K562 (cell line): ENCODE results near the gene PON3. TPM values are rescaled to one million over a fixed set of nuclear protein-coding genes. Genes with fewer than 3 reads are reported as not detected.

Experiments used
- CCAR2 ChIP-seq: fragments of 200-400 bp; formaldehyde crosslinking; IDR thresholded peaks from 2 replicates; pipeline ENCODE4 v1.6.1; 2017; ENCODE audit warnings: mild to moderate bottlenecking, low read depth, low read length
- HEY1 ChIP-seq: fragments of 250-450 bp; sonication (Bioruptor Pico); IDR thresholded peaks from 2 replicates; pipeline ENCODE4 v1.5.0; 2020; ENCODE audit warnings: mild to moderate bottlenecking, moderate library complexity, borderline replicate concordance
- NCOR1 ChIP-seq: fragments of 450-650 bp; IDR thresholded peaks from 2 replicates; pipeline ENCODE4 v1.6.1; 2016; ENCODE audit warnings: mild to moderate bottlenecking, moderate library complexity
- SMARCA5 ChIP-seq: fragments of 450-650 bp; IDR thresholded peaks from 2 replicates; pipeline ENCODE4 v1.6.1; 2016
- ZNF583 ChIP-seq: fragments of 250-450 bp; sonication (Bioruptor Pico); IDR thresholded peaks from 2 replicates; pipeline ENCODE4 v1.4.0; 2020
- ZNF785 ChIP-seq: fragments of 250-450 bp; sonication (Bioruptor Pico); IDR thresholded peaks from 2 replicates; pipeline ENCODE4 v1.4.0; 2020; ENCODE audit warnings: mild to moderate bottlenecking
- polyA plus RNA-seq, 8 experiments: library from polyadenylated mRNA; depleted of rRNA in 4 of 8; stranded (reverse) in 5 of 8; unstranded in 3 of 8; fragments of >200 nt; fragmentation: Nextera tagmentation in 2 of 8; fragmentation: Illumina TruSeq in 1 of 8; extraction: Ambion mirVana in 2 of 8; extraction: Trizol in 1 of 8; gene quantifications; 2 replicates each; pipeline versions ENCODE4 v1.2.1 to v1.2.3, GENCODE V29; 2011 to 2014; ENCODE audit warnings: inconsistent platforms in 1 of 8, missing spikeins in 1 of 8
- total RNA-seq, 7 experiments: library from RNA; depleted of rRNA in 6 of 7; stranded (reverse); fragments of >200 nt in 6 of 7; fragmentation: Illumina TruSeq in 2 of 7; extraction: Trizol in 2 of 7; gene quantifications; 2 replicates each; pipeline versions ENCODE4 v1.2.1 to v1.2.3, GENCODE V29; 2011 to 2021; ENCODE audit warnings: low replicate concordance in 1 of 7
- TF ChIP-seq, protein P1 (sequence below): fragments of 450-650 bp; IDR thresholded peaks from 2 replicates; pipeline ENCODE4 v1.6.1; 2016; ENCODE audit warnings: mild to moderate bottlenecking, moderate library complexity
- TF ChIP-seq, protein P2 (sequence below): IDR thresholded peaks from 2 replicates; pipeline ENCODE4 v1.6.1; 2014; ENCODE audit warnings: antibody characterized with exemption
- TF ChIP-seq, protein P3 (sequence below): sonication (generic); formaldehyde crosslinking; IDR thresholded peaks from 2 replicates; pipeline ENCODE4 v1.8.0; 2022; ENCODE audit warnings: mild to moderate bottlenecking, low read depth, missing genetic modification reagents

Gene PON3
- total and polyA plus RNA-seq, 9 of the 15 experiments (the other 6 are each of a cell fraction or from before 2014, with no cell fraction given), result 0.15 to 0.38 (median 0.18) TPM; not detected in 6

DNA sequence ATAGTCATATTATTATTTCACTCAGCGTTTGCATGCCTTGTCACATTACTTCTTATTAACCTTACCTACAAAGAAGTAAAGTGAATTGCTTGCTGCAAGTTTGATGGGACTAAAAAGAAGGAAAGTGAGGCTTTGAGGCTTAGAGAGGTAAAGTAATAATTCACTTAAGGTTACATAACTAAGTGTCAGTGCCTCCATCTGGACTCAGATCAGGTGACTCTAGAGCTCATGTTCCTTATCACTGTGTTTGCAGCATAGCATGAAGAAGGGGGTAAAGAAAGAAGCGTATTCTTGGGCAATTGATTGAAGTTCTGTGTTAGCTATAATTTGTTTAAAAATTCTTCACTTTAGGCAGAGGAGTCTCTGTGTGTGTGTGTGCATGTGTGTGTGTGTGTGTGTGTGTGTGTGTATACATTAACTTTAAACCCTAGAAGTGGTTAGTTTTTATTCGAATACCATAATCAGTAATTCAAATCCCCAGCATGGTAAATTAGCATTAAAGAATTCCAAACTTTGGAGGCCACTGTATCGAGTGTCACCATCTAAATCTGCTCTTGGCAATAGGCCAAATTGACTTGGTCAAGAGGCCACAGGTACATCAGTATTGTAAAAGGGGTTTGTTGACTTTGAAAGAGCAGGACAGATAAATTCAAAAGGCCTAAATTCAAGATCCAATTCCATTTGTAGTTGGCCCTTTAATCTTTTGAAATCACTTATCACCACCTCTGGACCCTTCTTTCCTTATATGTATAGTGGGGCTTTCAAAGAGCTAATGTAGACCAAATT, 2.2 kb upstream of the PON3 start (continued):
- TF ChIP-seq, protein P1, sequence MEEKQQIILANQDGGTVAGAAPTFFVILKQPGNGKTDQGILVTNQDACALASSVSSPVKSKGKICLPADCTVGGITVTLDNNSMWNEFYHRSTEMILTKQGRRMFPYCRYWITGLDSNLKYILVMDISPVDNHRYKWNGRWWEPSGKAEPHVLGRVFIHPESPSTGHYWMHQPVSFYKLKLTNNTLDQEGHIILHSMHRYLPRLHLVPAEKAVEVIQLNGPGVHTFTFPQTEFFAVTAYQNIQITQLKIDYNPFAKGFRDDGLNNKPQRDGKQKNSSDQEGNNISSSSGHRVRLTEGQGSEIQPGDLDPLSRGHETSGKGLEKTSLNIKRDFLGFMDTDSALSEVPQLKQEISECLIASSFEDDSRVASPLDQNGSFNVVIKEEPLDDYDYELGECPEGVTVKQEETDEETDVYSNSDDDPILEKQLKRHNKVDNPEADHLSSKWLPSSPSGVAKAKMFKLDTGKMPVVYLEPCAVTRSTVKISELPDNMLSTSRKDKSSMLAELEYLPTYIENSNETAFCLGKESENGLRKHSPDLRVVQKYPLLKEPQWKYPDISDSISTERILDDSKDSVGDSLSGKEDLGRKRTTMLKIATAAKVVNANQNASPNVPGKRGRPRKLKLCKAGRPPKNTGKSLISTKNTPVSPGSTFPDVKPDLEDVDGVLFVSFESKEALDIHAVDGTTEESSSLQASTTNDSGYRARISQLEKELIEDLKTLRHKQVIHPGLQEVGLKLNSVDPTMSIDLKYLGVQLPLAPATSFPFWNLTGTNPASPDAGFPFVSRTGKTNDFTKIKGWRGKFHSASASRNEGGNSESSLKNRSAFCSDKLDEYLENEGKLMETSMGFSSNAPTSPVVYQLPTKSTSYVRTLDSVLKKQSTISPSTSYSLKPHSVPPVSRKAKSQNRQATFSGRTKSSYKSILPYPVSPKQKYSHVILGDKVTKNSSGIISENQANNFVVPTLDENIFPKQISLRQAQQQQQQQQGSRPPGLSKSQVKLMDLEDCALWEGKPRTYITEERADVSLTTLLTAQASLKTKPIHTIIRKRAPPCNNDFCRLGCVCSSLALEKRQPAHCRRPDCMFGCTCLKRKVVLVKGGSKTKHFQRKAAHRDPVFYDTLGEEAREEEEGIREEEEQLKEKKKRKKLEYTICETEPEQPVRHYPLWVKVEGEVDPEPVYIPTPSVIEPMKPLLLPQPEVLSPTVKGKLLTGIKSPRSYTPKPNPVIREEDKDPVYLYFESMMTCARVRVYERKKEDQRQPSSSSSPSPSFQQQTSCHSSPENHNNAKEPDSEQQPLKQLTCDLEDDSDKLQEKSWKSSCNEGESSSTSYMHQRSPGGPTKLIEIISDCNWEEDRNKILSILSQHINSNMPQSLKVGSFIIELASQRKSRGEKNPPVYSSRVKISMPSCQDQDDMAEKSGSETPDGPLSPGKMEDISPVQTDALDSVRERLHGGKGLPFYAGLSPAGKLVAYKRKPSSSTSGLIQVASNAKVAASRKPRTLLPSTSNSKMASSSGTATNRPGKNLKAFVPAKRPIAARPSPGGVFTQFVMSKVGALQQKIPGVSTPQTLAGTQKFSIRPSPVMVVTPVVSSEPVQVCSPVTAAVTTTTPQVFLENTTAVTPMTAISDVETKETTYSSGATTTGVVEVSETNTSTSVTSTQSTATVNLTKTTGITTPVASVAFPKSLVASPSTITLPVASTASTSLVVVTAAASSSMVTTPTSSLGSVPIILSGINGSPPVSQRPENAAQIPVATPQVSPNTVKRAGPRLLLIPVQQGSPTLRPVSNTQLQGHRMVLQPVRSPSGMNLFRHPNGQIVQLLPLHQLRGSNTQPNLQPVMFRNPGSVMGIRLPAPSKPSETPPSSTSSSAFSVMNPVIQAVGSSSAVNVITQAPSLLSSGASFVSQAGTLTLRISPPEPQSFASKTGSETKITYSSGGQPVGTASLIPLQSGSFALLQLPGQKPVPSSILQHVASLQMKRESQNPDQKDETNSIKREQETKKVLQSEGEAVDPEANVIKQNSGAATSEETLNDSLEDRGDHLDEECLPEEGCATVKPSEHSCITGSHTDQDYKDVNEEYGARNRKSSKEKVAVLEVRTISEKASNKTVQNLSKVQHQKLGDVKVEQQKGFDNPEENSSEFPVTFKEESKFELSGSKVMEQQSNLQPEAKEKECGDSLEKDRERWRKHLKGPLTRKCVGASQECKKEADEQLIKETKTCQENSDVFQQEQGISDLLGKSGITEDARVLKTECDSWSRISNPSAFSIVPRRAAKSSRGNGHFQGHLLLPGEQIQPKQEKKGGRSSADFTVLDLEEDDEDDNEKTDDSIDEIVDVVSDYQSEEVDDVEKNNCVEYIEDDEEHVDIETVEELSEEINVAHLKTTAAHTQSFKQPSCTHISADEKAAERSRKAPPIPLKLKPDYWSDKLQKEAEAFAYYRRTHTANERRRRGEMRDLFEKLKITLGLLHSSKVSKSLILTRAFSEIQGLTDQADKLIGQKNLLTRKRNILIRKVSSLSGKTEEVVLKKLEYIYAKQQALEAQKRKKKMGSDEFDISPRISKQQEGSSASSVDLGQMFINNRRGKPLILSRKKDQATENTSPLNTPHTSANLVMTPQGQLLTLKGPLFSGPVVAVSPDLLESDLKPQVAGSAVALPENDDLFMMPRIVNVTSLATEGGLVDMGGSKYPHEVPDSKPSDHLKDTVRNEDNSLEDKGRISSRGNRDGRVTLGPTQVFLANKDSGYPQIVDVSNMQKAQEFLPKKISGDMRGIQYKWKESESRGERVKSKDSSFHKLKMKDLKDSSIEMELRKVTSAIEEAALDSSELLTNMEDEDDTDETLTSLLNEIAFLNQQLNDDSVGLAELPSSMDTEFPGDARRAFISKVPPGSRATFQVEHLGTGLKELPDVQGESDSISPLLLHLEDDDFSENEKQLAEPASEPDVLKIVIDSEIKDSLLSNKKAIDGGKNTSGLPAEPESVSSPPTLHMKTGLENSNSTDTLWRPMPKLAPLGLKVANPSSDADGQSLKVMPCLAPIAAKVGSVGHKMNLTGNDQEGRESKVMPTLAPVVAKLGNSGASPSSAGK, result 0 out of 2 replicates have a peak, but pooled peaks have one; percentile 11
- TF ChIP-seq, protein P2, sequence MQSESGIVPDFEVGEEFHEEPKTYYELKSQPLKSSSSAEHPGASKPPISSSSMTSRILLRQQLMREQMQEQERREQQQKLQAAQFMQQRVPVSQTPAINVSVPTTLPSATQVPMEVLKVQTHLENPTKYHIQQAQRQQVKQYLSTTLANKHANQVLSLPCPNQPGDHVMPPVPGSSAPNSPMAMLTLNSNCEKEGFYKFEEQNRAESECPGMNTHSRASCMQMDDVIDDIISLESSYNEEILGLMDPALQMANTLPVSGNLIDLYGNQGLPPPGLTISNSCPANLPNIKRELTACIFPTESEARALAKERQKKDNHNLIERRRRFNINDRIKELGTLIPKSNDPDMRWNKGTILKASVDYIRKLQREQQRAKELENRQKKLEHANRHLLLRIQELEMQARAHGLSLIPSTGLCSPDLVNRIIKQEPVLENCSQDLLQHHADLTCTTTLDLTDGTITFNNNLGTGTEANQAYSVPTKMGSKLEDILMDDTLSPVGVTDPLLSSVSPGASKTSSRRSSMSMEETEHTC, result no peak
- TF ChIP-seq SMARCA5 (no peak), ZNF785 (CRISPR knock-in tag) (no peak), ZNF583 (no peak), CCAR2 (no peak), NCOR1 (0 out of 2 replicates have a peak, but pooled peaks have one; percentile 9), HEY1 (CRISPR knock-in tag) (no peak)
- TF ChIP-seq, protein P3, sequence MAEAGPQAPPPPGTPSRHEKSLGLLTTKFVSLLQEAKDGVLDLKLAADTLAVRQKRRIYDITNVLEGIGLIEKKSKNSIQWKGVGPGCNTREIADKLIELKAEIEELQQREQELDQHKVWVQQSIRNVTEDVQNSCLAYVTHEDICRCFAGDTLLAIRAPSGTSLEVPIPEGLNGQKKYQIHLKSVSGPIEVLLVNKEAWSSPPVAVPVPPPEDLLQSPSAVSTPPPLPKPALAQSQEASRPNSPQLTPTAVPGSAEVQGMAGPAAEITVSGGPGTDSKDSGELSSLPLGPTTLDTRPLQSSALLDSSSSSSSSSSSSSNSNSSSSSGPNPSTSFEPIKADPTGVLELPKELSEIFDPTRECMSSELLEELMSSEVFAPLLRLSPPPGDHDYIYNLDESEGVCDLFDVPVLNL, result no peak
